Measurements from ENCODE around the gene OLFML2A. TPM values are rescaled to one million over a fixed set of nuclear protein-coding genes. Genes with fewer than 3 reads are reported as not detected.

Gene OLFML2A
- total RNA-seq, 1 experiment from 2014 or later: 5.8 TPM

DNA sequence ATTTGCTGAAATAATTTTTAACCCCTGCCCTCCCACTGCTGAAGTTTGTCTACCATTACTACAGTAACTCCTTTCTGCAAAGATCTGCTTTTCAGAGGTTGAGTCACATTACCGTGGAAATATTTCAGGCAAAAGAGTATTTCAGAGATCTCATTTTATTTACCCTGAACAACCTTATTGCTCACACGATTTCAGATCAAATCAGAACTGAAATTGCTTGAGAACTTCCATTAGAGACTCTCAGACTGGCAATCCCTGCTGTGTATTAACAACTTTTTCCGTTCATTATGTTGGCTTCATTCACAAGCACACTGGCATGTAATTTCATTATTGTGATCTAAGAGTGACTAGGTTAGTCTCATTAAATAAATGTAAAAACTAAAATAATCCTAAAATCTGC is 21.9 kb upstream of the OLFML2A start:
- Histone ChIP-seq H2BK15ac (ENCODE audit: low read depth, low read length) (no peak overlapping the region), H3T11ph (ENCODE audit: low read length) (no peak overlapping the region), H3K56ac (ENCODE audit: insufficient read length, low read depth, low read length) (no peak overlapping the region), H2BK12ac (ENCODE audit: insufficient read length, low read depth, low read length) (no peak overlapping the region), H2BK20ac (ENCODE audit: low read depth, low read length, poor library complexity, severe bottlenecking) (no peak overlapping the region), H3K23ac (ENCODE audit: insufficient read length, low read depth, low read length) (no peak overlapping the region), H2BK120ac (ENCODE audit: low read depth, low read length, poor library complexity, severe bottlenecking) (no peak overlapping the region), H3K9me3 (ENCODE audit: control insufficient read depth, low read depth, low read length) (no peaks in the 10 kb centered on the region), H3K18ac (ENCODE audit: insufficient read length, low read depth, low read length) (no peak overlapping the region), H3K9ac (ENCODE audit: extremely low read depth, insufficient read length, low read length) (no peak overlapping the region), H3K27me3 (ENCODE audit: insufficient read depth, low read length) (no peaks in the 10 kb centered on the region), H4K8ac (replicated peaks; ENCODE audit: insufficient read length, low read depth, low read length) (no peak overlapping the region), H4K20me1 (ENCODE audit: control insufficient read depth, insufficient read depth, insufficient read length) (no peaks in the 10 kb centered on the region), H3K27ac (ENCODE audit: insufficient read length, low read depth, low read length) (no peak overlapping the region), H2AK5ac (ENCODE audit: insufficient read length, low read length) (no peak overlapping the region), H3K4me1 (ENCODE audit: insufficient read depth, low read length) (peaks cover 8% of the 10 kb centered on the region), H2BK5ac (ENCODE audit: insufficient read length, low read length) (no peak overlapping the region), H3K14ac (ENCODE audit: insufficient read depth, low read length) (no peak overlapping the region), H4K91ac (ENCODE audit: insufficient read length, low read depth, low read length) (no peak overlapping the region), H3K4ac (ENCODE audit: low read depth, low read length) (no peak overlapping the region), H3K79me2 (ENCODE audit: insufficient read depth, low read length) (peaks cover 21% of the 10 kb centered on the region; the same call in 1 of the 2 replicates), H3K23me2 (ENCODE audit: insufficient read length, low read depth, low read length, poor library complexity, severe bottlenecking) (no peaks in the 10 kb centered on the region), H2AFZ (ENCODE audit: low read length) (no peak overlapping the region), H3K79me1 (ENCODE audit: insufficient read depth, low read depth, low read length, poor library complexity, severe bottlenecking) (peaks cover 5% of the 10 kb centered on the region), H4K5ac (ENCODE audit: insufficient read length, low read depth, low read length) (no peak overlapping the region), H3K4me2 (ENCODE audit: insufficient read depth, insufficient read length, low read length) (no peak overlapping the region)
- Mint-ChIP-seq H3K27me3 (ENCODE audit: low read depth) (no peaks in the 10 kb centered on the region), H3K4me1 (peaks cover 79 to 83% of the 10 kb centered on the region in 2 experiments), H3K9me3 (no peaks in the 10 kb centered on the region), H3K36me3 (ENCODE audit: insufficient read depth in 1 of 3, low read depth in 3 of 3) (no peaks in the 10 kb centered on the region), H3K27ac (peak overlapping the region in 1 of 3 experiments; percentile 93; a peak in 2 of 7 replicates), H3K4me3 (peak overlapping the region in 1 of 2 experiments; percentile 47; a peak in 3 of 5 replicates)
- no peak for DNase-seq
- TF ChIP-seq, protein P1, sequence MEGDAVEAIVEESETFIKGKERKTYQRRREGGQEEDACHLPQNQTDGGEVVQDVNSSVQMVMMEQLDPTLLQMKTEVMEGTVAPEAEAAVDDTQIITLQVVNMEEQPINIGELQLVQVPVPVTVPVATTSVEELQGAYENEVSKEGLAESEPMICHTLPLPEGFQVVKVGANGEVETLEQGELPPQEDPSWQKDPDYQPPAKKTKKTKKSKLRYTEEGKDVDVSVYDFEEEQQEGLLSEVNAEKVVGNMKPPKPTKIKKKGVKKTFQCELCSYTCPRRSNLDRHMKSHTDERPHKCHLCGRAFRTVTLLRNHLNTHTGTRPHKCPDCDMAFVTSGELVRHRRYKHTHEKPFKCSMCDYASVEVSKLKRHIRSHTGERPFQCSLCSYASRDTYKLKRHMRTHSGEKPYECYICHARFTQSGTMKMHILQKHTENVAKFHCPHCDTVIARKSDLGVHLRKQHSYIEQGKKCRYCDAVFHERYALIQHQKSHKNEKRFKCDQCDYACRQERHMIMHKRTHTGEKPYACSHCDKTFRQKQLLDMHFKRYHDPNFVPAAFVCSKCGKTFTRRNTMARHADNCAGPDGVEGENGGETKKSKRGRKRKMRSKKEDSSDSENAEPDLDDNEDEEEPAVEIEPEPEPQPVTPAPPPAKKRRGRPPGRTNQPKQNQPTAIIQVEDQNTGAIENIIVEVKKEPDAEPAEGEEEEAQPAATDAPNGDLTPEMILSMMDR (conservative IDR thresholded peaks at IDR 0.05): no peak
- WGBS (ENCODE audit: extremely low coverage, insufficient read length, low lambda C conversion rate): no CpG with 5 or more reads among the region's 3 CpGs
